Endothelial cell of umbilical vein (primary cell): ENCODE results near the gene CCDC97. TPM values are rescaled to one million over a fixed set of nuclear protein-coding genes. Genes with fewer than 3 reads are reported as not detected.

Experiments
- BruUV-seq: library from RNA; stranded (reverse); fragments of 400-500 nt; replicated peaks from 2 replicates; lab custom pipeline; 2021; lab: Mats Ljungman, UMichigan
- CTCF ChIA-PET: fragments of 300-600, 350-600 bp; sonication (Branson Sonifier 250); formaldehyde crosslinking; loops from one replicate; lab custom pipeline; 2021; ENCODE audit warnings: antibody characterized with exemption, inconsistent platforms; lab: Charles Lee
- POLR2A ChIA-PET: fragments of 300-600, 350-600 bp; sonication (Branson Sonifier 250); formaldehyde crosslinking; loops from one replicate; lab custom pipeline; 2021; ENCODE audit warnings: antibody characterized with exemption, inconsistent platforms; lab: Charles Lee
- DNase-seq: peaks from one replicate; pipeline ENCODE4 v3.0.0-alpha.2; 2011; ENCODE audit warnings: low read depth, low spot score
- FAIRE-seq: peaks from 2 replicates; lab custom pipeline; 2011; peaks lifted over from hg19 to GRCh38; lab: Jason Lieb, UNC
- H2AFZ ChIP-seq: 2 replicates; pipeline ENCODE4 v1.6.0; 2012; ENCODE audit warnings: low read depth, low read length, control low read depth, inconsistent platforms
- H3K27ac ChIP-seq: 2 replicates; pipeline ENCODE4 v1.5.1; 2011; ENCODE audit warnings: low read depth, mild to moderate bottlenecking, control low read depth, low read length, moderate library complexity; ENCODE audit not compliant: insufficient read depth
- H3K27me3 ChIP-seq, 2 experiments: 2 replicates each; pipeline versions ENCODE4 v1.6.0 to v1.6.1; 2011; ENCODE audit warnings: low read length in 2 of 2, mixed read lengths in 1 of 2; ENCODE audit not compliant: control insufficient read depth in 2 of 2, insufficient read depth in 2 of 2
- H3K36me3 ChIP-seq, 2 experiments: 2 replicates in 1 of 2; 3 replicates in 1 of 2; pipeline ENCODE4 v1.5.1; 2011; ENCODE audit warnings: low read length in 2 of 2, mild to moderate bottlenecking in 1 of 2, moderate library complexity in 1 of 2; ENCODE audit not compliant: control insufficient read depth in 2 of 2, insufficient read depth in 2 of 2; ENCODE audit errors: extremely low read depth in 1 of 2
- H3K4me1 ChIP-seq: 3 replicates; pipeline ENCODE4 v1.5.1; 2011; ENCODE audit warnings: mild to moderate bottlenecking, low read length; ENCODE audit not compliant: control insufficient read depth, insufficient read depth; ENCODE audit errors: extremely low read depth
- H3K4me2 ChIP-seq: 2 replicates; pipeline ENCODE4 v1.6.1; 2011; ENCODE audit warnings: low read length, control low read depth, mixed read lengths; ENCODE audit not compliant: insufficient read depth
- H3K4me3 ChIP-seq, 3 experiments: fragments of 200-600 bp in 1 of 3; sonication (generic), shearing (Covaris generic) in 1 of 3; replicated peaks in 1 of 3; 2 replicates each; pipeline ENCODE4 v1.5.1; 2011 to 2016; ENCODE audit warnings: control low read depth in 3 of 3, low read length in 3 of 3, mild to moderate bottlenecking in 2 of 3, inconsistent platforms in 1 of 3, low read depth in 1 of 3, moderate library complexity in 1 of 3; ENCODE audit not compliant: insufficient read depth in 1 of 3
- H3K79me2 ChIP-seq: 2 replicates; pipeline ENCODE4 v1.6.0; 2012; ENCODE audit warnings: low read length, inconsistent platforms; ENCODE audit not compliant: control insufficient read depth, insufficient read depth
- H3K9ac ChIP-seq: replicated peaks from 2 replicates; pipeline ENCODE3; 2011; ENCODE audit warnings: low read length, control low read depth; ENCODE audit not compliant: insufficient read depth; ENCODE audit errors: extremely low read depth
- H3K9me1 ChIP-seq: replicated peaks from 3 replicates; pipeline ENCODE4 v1.6.0; 2011; ENCODE audit warnings: mild to moderate bottlenecking, low read length; ENCODE audit not compliant: control insufficient read depth, insufficient read depth; ENCODE audit errors: extremely low read depth
- H3K9me3 ChIP-seq: replicated peaks from 2 replicates; pipeline ENCODE4 v1.5.1; 2012; ENCODE audit warnings: low read length, inconsistent platforms; ENCODE audit not compliant: control insufficient read depth, insufficient read depth
- H4K20me1 ChIP-seq: replicated peaks from 2 replicates; pipeline ENCODE3; 2011; ENCODE audit warnings: mild to moderate bottlenecking, low read length; ENCODE audit not compliant: control insufficient read depth, insufficient read depth; ENCODE audit errors: extremely low read depth
- CTCF ChIP-seq, 2 donors: IDR thresholded peaks; 1 replicate in 1 of 2; 2 replicates in 1 of 2; pipeline ENCODE4 v1.5.1; 2011; ENCODE audit warnings: low read length in 2 of 2, mild to moderate bottlenecking in 2 of 2, moderate library complexity in 2 of 2, control low read depth in 1 of 2, inconsistent platforms in 1 of 2, low read depth in 1 of 2; ENCODE audit not compliant: insufficient read depth in 1 of 2; ENCODE audit errors: extremely low read depth in 1 of 2
- EZH2 ChIP-seq: IDR thresholded peaks from 2 replicates; pipeline ENCODE4 v1.6.1; 2012; ENCODE audit warnings: borderline replicate concordance, low read depth, mild to moderate bottlenecking, moderate library complexity, low read length, inconsistent platforms; ENCODE audit not compliant: severe bottlenecking
- FOS ChIP-seq: IDR thresholded peaks from 2 replicates; pipeline ENCODE4 v1.6.1; 2011; ENCODE audit warnings: mild to moderate bottlenecking, low read length, moderate library complexity, borderline replicate concordance; ENCODE audit not compliant: insufficient read depth
- GATA2 ChIP-seq: IDR thresholded peaks from 2 replicates; pipeline ENCODE4 v1.7.0; 2011; ENCODE audit warnings: low read depth, mild to moderate bottlenecking, moderate library complexity, mixed read lengths, low read length; ENCODE audit not compliant: insufficient read length, insufficient read depth
- JUN ChIP-seq: IDR thresholded peaks from 2 replicates; pipeline ENCODE4 v1.6.1; 2011; ENCODE audit warnings: borderline replicate concordance, low read depth; ENCODE audit not compliant: insufficient read length, insufficient read depth
- MAX ChIP-seq: IDR thresholded peaks from 2 replicates; pipeline ENCODE4 v1.6.1; 2011; ENCODE audit not compliant: insufficient read depth, insufficient read length
- MYC ChIP-seq: IDR thresholded peaks from one replicate; pipeline ENCODE4 v1.6.1; 2011; ENCODE audit warnings: mild to moderate bottlenecking, low read depth, low read length
- POLR2A ChIP-seq: IDR thresholded peaks from 2 replicates; pipeline ENCODE4 v1.6.1; 2012; ENCODE audit warnings: low read depth, mild to moderate bottlenecking, control low read depth, low read length
- POLR2AphosphoS5 ChIP-seq: IDR thresholded peaks from 2 replicates; pipeline ENCODE4 v1.6.1; 2012; ENCODE audit warnings: low read depth, mild to moderate bottlenecking, control low read depth, low read length, moderate library complexity; ENCODE audit not compliant: insufficient read depth
- dilution Hi-C: fragments of 300-500 bp; cut with MboI; formaldehyde crosslinking; loops from one replicate; pipeline ENCODE4 v1.15.0; 2019; ENCODE audit warnings: low sequenced_read_pairs; ENCODE audit not compliant: extremely low pct_ligation_motif_present
- intact Hi-C: fragments of 100-400 bp; cut with micrococcal nuclease; formaldehyde crosslinking; loops from one replicate; pipeline ENCODE4 v1.10.0; 2022
- polyA plus RNA-seq, 4 experiments: library from polyadenylated mRNA; depleted of rRNA in 3 of 4; stranded (reverse) in 3 of 4; unstranded in 1 of 4; fragments of >200 nt; gene quantifications; 2 replicates each; pipeline versions ENCODE4 v1.2.1 to v1.2.3, GENCODE V29; 2011 to 2012; ENCODE audit warnings: missing spikeins in 1 of 4
- total RNA-seq: library from RNA; stranded (reverse); gene quantifications from 2 replicates; pipeline ENCODE4 v1.2.3, GENCODE V29; 2021

The CCDC97 gene
- total and polyA plus RNA-seq, 2 donors (not counting 3 experiments of a cell fraction or from before 2014, with no cell fraction given) = 20.7 to 27.2 TPM

GRCh38 chr19:41298348-41298964, 11.5 kb upstream of the CCDC97 start:
- Histone ChIP-seq H3K4me2 (no peak overlapping the region), H3K4me1 (no peaks in the 10 kb centered on the region), H2AFZ (no peak overlapping the region), H3K4me3 (no peak overlapping the region), H3K79me2 (peaks cover 4% of the 10 kb centered on the region), H3K9ac (no peak overlapping the region), H3K9me3 (no peaks in the 10 kb centered on the region), H3K27me3 (no peaks in the 10 kb centered on the region), H3K36me3 (peaks cover 55 to 79% of the 10 kb centered on the region in 2 experiments), H3K27ac (peak overlapping the region; percentile 45), H4K20me1 (no peaks in the 10 kb centered on the region), H3K9me1 (no peaks in the 10 kb centered on the region)
- DNase-seq = peak; percentile 59
- intact Hi-C loops = no loop called here
- TF ChIP-seq POLR2AphosphoS5 = no peak
- TF ChIP-seq FOS = no peak
- TF ChIP-seq MYC = no peak
- TF ChIP-seq CTCF (IDR thresholded peaks at IDR 0.05; ENCODE audit: extremely low read depth in 1 of 2, insufficient read depth in 1 of 2, low read depth in 1 of 2, low read length in 2 of 2) = no peak
- no peak for TF ChIP-seq GATA2
- TF ChIP-seq MAX = no peak
- no peak for TF ChIP-seq JUN
- TF ChIP-seq EZH2 = no peak
- TF ChIP-seq POLR2A = no peak
- POLR2A ChIA-PET = no interaction called here
- BruUV-seq = no TSS peak
- dilution Hi-C loops = no loop called here
- CTCF ChIA-PET = interaction anchor here (1.6 to 3.7 kb wide), 2 partner anchors 10 to 94 kb away, joined by 5 to 20 read pairs; partner anchors contain the start of gene CCDC97
- no peak for FAIRE-seq
